ENCODE measurements around the gene SANBR.

The SANBR gene

GRCh38 chr2:61045226-61045625 is 20.4 kb upstream of the SANBR start:
- no peak overlapping the region for H3K4me3 Mint-ChIP-seq
- peaks cover 20% of the 10 kb centered on the region for H3K4me1 Mint-ChIP-seq
- no peaks in the 10 kb centered on the region for H3K27me3 Mint-ChIP-seq
- peaks cover 20% of the 10 kb centered on the region for H3K36me3 Mint-ChIP-seq
- no peak overlapping the region for H3K27ac Mint-ChIP-seq
- ATAC-seq, result no peak
- H3K9me3 Mint-ChIP-seq, result no peaks in the 10 kb centered on the region

GRCh38 chr2:61045999-61046398 is 19.7 kb upstream of the SANBR start:
- no peaks in the 10 kb centered on the region for H3K9me3 Mint-ChIP-seq
- H3K27ac Mint-ChIP-seq, result no peak overlapping the region
- H3K36me3 Mint-ChIP-seq, result peaks cover 23% of the 10 kb centered on the region
- no peaks in the 10 kb centered on the region for H3K27me3 Mint-ChIP-seq
- no peak for ATAC-seq
- no peak overlapping the region for H3K4me3 Mint-ChIP-seq
- peaks cover 18% of the 10 kb centered on the region for H3K4me1 Mint-ChIP-seq

GRCh38 chr2:61055557-61055956 is 10.1 kb upstream of the SANBR start:
- Mint-ChIP-seq H3K27me3 (no peaks in the 10 kb centered on the region), H3K4me3 (no peak overlapping the region), H3K36me3 (peaks cover 34% of the 10 kb centered on the region), H3K9me3 (no peaks in the 10 kb centered on the region), H3K27ac (no peak overlapping the region), H3K4me1 (no peaks in the 10 kb centered on the region)
- ATAC-seq, result no peak

- Mint-ChIP-seq H3K27me3 (no peaks in the 10 kb centered on the region), H3K4me1 (no peaks in the 10 kb centered on the region), H3K4me3 (no peak overlapping the region), H3K27ac (no peak overlapping the region), H3K36me3 (peaks cover 31% of the 10 kb centered on the region), H3K9me3 (no peaks in the 10 kb centered on the region)
- ATAC-seq, result no peak
Measured at GRCh38 chr2:61057562-61057961, 8.1 kb upstream of the SANBR start.

GRCh38 chr2:61059382-61059781 is 6.3 kb upstream of the SANBR start:
- H3K9me3 Mint-ChIP-seq, result no peaks in the 10 kb centered on the region
- H3K36me3 Mint-ChIP-seq, result peaks cover 29% of the 10 kb centered on the region
- ATAC-seq, result no peak
- H3K4me1 Mint-ChIP-seq, result no peaks in the 10 kb centered on the region
- H3K4me3 Mint-ChIP-seq, result no peak overlapping the region
- H3K27ac Mint-ChIP-seq, result no peak overlapping the region
- H3K27me3 Mint-ChIP-seq, result no peaks in the 10 kb centered on the region

- Mint-ChIP-seq H3K9me3 (no peaks in the 10 kb centered on the region), H3K27me3 (no peaks in the 10 kb centered on the region), H3K36me3 (peaks cover 10% of the 10 kb centered on the region), H3K27ac (no peak overlapping the region), H3K4me3 (no peak overlapping the region), H3K4me1 (no peaks in the 10 kb centered on the region)
- no peak for ATAC-seq
Measured at GRCh38 chr2:61074100-61074499, 8.4 kb downstream of the SANBR start.

- Mint-ChIP-seq H3K9me3 (no peaks in the 10 kb centered on the region), H3K27me3 (no peaks in the 10 kb centered on the region), H3K36me3 (peaks cover 6% of the 10 kb centered on the region), H3K4me1 (no peaks in the 10 kb centered on the region), H3K4me3 (no peak overlapping the region), H3K27ac (no peak overlapping the region)
- no peak for ATAC-seq
Measured at GRCh38 chr2:61085883-61086282, 20.2 kb downstream of the SANBR start.

- Mint-ChIP-seq H3K4me1 (no peaks in the 10 kb centered on the region), H3K27me3 (no peaks in the 10 kb centered on the region), H3K36me3 (peaks cover 6% of the 10 kb centered on the region), H3K9me3 (no peaks in the 10 kb centered on the region), H3K4me3 (no peak overlapping the region), H3K27ac (no peak overlapping the region)
- ATAC-seq, result no peak
Measured at GRCh38 chr2:61089797-61090196, 24.1 kb downstream of the SANBR start.

GRCh38 chr2:61090386-61090921 is 24.8 kb downstream of the SANBR start:
- Mint-ChIP-seq H3K27me3 (no peaks in the 10 kb centered on the region), H3K9me3 (no peaks in the 10 kb centered on the region), H3K4me1 (no peaks in the 10 kb centered on the region), H3K4me3 (no peak overlapping the region), H3K36me3 (peaks cover 6% of the 10 kb centered on the region), H3K27ac (no peak overlapping the region)
- no peak for ATAC-seq

- H3K27ac Mint-ChIP-seq, result no peak overlapping the region
Measured at GRCh38 chr2:61091485-61091884, 25.8 kb downstream of the SANBR start.

GRCh38 chr2:61096438-61096837 is 30.8 kb downstream of the SANBR start:
- Mint-ChIP-seq H3K27me3 (no peaks in the 10 kb centered on the region), H3K27ac (no peak overlapping the region), H3K36me3 (no peaks in the 10 kb centered on the region), H3K9me3 (no peaks in the 10 kb centered on the region), H3K4me3 (no peak overlapping the region), H3K4me1 (no peaks in the 10 kb centered on the region)
- ATAC-seq, result no peak

More at GRCh38 chr2:61091485-61091884, 25.8 kb downstream of the SANBR start:
- no peaks in the 10 kb centered on the region for H3K4me1 Mint-ChIP-seq
- peaks cover 6% of the 10 kb centered on the region for H3K36me3 Mint-ChIP-seq
- no peak for ATAC-seq
- no peak overlapping the region for H3K4me3 Mint-ChIP-seq
- H3K27me3 Mint-ChIP-seq, result no peaks in the 10 kb centered on the region
- no peaks in the 10 kb centered on the region for H3K9me3 Mint-ChIP-seq

GRCh38 chr2:61100801-61101200 is 35.1 kb downstream of the SANBR start:
- Mint-ChIP-seq H3K27me3 (no peaks in the 10 kb centered on the region), H3K4me3 (no peak overlapping the region), H3K27ac (no peak overlapping the region)

GRCh38 chr2:61109291-61109690 is 43.6 kb downstream of the SANBR start:
- H3K36me3 Mint-ChIP-seq, result peaks cover 18% of the 10 kb centered on the region
- no peaks in the 10 kb centered on the region for H3K27me3 Mint-ChIP-seq
- no peak overlapping the region for H3K27ac Mint-ChIP-seq
- ATAC-seq, result no peak
- H3K4me3 Mint-ChIP-seq, result no peak overlapping the region
- H3K4me1 Mint-ChIP-seq, result no peaks in the 10 kb centered on the region
- H3K9me3 Mint-ChIP-seq, result peaks cover 5% of the 10 kb centered on the region

More at GRCh38 chr2:61100801-61101200, 35.1 kb downstream of the SANBR start:
- no peak for ATAC-seq
- H3K36me3 Mint-ChIP-seq, result peaks cover 12% of the 10 kb centered on the region
- H3K9me3 Mint-ChIP-seq, result no peaks in the 10 kb centered on the region
- no peaks in the 10 kb centered on the region for H3K4me1 Mint-ChIP-seq

- H3K27ac Mint-ChIP-seq, result no peak overlapping the region
- peaks cover 18% of the 10 kb centered on the region for H3K36me3 Mint-ChIP-seq
- ATAC-seq, result no peak
- H3K4me3 Mint-ChIP-seq, result no peak overlapping the region
- H3K27me3 Mint-ChIP-seq, result no peaks in the 10 kb centered on the region
- H3K4me1 Mint-ChIP-seq, result no peaks in the 10 kb centered on the region
- H3K9me3 Mint-ChIP-seq, result peaks cover 5% of the 10 kb centered on the region
Measured at GRCh38 chr2:61111708-61112107, 46.0 kb downstream of the SANBR start.

GRCh38 chr2:61114147-61114546 is 48.5 kb downstream of the SANBR start:
- ATAC-seq, result no peak
- Mint-ChIP-seq H3K4me3 (no peak overlapping the region), H3K27me3 (no peaks in the 10 kb centered on the region), H3K36me3 (peaks cover 24% of the 10 kb centered on the region), H3K4me1 (no peaks in the 10 kb centered on the region), H3K9me3 (peaks cover 5% of the 10 kb centered on the region), H3K27ac (no peak overlapping the region)

Data from stimulated activated memory B cell treated with anti-CD40 and anti-IgM and Interleukin-4, amounts not matched to agents 10 μg/mL and 1 μg/mL and 100 μg/mL, for 72 hours (primary cell).